Activated naive CD8-positive, alpha-beta T cell (primary cell): ENCODE data around the gene ARFGAP1.
"Not testable (repeated sequence)": the region's sequence is repeated elsewhere in the genome, so short reads cannot be mapped to it uniquely, and the experiment has no call there.

Experiments used
- H3K27ac Mint-ChIP-seq: one replicate; pipeline ENCODE4 v1.8.0; 2021; ENCODE audit warnings: mixed read lengths
- H3K27me3 Mint-ChIP-seq: one replicate; pipeline ENCODE4 v1.8.0; 2021; ENCODE audit warnings: mixed read lengths
- H3K36me3 Mint-ChIP-seq: one replicate; pipeline ENCODE4 v1.8.0; 2021; ENCODE audit warnings: mixed read lengths
- H3K4me1 Mint-ChIP-seq: one replicate; pipeline ENCODE4 v1.8.0; 2021; ENCODE audit warnings: low read depth, mixed read lengths
- H3K4me3 Mint-ChIP-seq: one replicate; pipeline ENCODE4 v1.8.0; 2021; ENCODE audit warnings: mild to moderate bottlenecking, mixed read lengths
- H3K9me3 Mint-ChIP-seq: one replicate; pipeline ENCODE4 v1.8.0; 2021; ENCODE audit warnings: low read depth, mixed read lengths

ARFGAP1 gene

DNA sequence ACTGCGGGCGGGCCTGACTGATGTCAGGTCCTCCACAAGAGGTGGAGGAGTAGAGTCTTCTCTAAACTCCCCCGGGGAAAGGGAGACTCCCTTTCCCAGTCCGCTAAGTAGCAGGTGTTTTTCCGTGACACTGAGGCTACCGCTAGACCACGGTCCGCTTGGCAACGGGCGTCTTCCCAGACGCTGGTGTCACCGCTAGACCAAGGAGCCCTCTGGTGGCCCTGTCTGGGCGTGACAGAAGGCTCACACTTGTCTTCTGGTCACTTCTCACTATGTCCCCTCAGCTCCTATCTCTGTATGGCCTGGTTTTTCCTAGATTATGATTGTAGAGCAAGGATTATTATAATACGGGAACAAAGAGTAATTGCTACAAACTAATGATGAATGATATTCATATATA, 21.3 kb upstream of the ARFGAP1 start:
- H3K4me3 Mint-ChIP-seq, H3K4me1 Mint-ChIP-seq, H3K9me3 Mint-ChIP-seq, H3K27ac Mint-ChIP-seq, H3K36me3 Mint-ChIP-seq: not testable (repeated sequence)
- H3K27me3 Mint-ChIP-seq, result peaks cover 21% of the 10 kb centered on the region

DNA sequence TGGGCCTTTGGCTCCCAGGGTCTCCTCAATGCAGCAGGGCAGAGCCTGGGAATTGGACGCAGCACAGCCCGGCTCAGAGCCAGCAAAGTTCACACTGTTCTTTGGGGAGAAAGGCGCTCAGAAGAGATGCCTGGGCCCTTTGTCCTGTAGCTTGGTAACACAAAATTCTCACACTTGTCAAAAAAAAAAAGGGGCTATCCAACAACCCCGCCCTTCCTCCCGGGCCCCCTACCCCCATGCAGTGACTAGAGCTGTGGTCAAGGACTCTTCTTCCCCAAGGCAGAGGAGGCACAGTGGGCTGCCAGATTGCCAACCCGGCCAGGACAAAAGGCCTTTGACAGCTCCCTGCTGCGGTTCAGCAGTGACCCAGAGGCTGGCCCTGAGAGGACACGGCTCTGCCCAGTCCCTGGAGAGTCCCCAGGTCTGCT, 20.3 kb upstream of the ARFGAP1 start:
- no peaks in the 10 kb centered on the region for H3K9me3 Mint-ChIP-seq
- no peak overlapping the region for H3K27ac Mint-ChIP-seq
- no peak overlapping the region for H3K4me3 Mint-ChIP-seq
- H3K27me3 Mint-ChIP-seq, result peaks cover 25% of the 10 kb centered on the region
- peaks cover 10% of the 10 kb centered on the region for H3K4me1 Mint-ChIP-seq
- no peaks in the 10 kb centered on the region for H3K36me3 Mint-ChIP-seq

DNA sequence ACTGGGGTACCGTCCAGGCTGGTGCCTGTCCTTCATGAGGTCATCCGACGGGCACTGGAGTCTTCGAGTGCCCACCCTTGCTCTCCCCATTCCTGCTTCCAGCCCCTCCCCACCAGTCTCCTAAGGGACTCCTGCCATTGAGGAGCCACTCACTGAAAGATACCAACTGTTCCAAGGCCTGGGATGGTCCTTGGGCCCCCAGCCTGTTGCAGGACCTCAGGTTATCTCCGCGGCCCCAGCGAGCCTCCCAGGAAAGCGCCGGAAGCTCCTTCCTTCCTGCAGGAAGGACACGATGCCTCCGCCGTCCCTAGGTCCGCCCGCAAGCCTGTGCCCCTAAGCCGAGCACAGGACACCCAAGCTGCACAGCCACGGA, 19.6 kb upstream of the ARFGAP1 start:
- Mint-ChIP-seq H3K9me3 (no peaks in the 10 kb centered on the region), H3K36me3 (no peaks in the 10 kb centered on the region), H3K4me1 (peaks cover 10% of the 10 kb centered on the region), H3K27ac (no peak overlapping the region), H3K4me3 (peak overlapping the region; percentile 67), H3K27me3 (peaks cover 25% of the 10 kb centered on the region)

DNA sequence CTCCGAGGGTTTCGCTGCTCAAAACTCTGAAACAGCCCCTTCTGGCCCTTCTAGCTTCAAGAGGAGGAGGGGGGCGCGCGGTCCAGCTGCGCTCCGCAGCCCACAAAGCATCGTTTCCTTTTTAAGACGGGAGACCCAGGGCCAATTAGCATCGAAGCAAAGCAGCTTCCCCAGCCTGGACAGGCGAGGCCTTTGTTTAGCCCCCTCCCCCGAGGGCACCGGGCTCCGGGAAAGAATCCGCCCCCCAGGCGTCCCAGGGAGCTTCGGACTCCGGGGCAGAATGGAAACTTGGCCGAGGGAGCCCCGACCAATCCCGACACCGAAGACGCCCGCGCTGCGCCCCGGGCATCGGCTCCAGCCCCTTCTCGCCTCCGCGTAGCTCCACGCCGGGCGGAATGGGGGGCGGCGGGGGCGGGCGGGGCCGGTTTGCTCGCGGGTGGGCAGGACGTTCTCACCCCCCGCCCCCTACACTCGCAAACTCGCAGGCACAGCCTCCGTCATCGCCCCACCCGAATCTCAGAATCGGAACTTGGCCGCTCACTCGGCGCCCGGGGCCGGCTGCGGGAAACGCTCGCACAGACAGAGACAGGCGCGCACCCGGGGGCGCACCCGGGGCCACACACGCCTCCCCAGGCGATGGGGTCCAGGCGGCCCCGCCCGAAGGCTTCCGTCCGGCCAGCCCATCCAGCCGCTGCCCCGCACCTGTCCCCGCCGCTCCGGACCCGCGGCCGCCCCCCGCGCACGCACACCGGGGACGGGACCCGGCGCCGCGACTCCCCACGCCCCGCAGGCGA, 19.0 kb upstream of the ARFGAP1 start:
- Mint-ChIP-seq H3K27ac (no peak overlapping the region), H3K4me1 (peaks cover 10% of the 10 kb centered on the region), H3K27me3 (peaks cover 23% of the 10 kb centered on the region), H3K36me3 (no peaks in the 10 kb centered on the region), H3K4me3 (peak overlapping the region; percentile 67), H3K9me3 (no peaks in the 10 kb centered on the region)

DNA sequence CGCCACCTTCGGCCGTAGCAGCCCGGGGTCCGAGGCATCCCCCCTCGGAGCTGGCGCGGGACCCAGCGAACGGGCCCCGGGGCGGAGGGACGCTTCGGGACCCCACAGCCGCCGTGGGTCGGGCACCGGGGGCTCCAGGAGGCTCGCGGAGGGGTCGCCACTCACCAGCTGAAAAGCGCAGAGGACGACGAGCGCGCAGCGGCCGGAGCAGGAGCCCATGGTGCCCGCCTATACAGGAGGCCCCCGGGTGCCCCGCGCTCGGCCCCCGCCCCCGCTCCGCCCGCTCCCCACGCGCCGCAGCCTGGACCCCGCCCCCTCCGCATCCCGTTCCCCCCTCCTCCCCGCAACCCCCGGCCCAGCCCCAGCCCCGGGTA, 18.4 kb upstream of the ARFGAP1 start, which contains the start of gene NKAIN4:
TSS of gene NKAIN4 (minus strand) at position 232 of the 374 bp plus-strand sequence. CDS start at position 219, 13 bp downstream.
- H3K27me3 Mint-ChIP-seq, result peaks cover 19% of the 10 kb centered on the region
- H3K36me3 Mint-ChIP-seq, result no peaks in the 10 kb centered on the region
- no peaks in the 10 kb centered on the region for H3K9me3 Mint-ChIP-seq
- H3K27ac Mint-ChIP-seq, result no peak within 1 kb of the TSS
- peak within 1 kb of the TSS; percentile 67 for H3K4me3 Mint-ChIP-seq
- peaks cover 10% of the 10 kb centered on the region for H3K4me1 Mint-ChIP-seq

DNA sequence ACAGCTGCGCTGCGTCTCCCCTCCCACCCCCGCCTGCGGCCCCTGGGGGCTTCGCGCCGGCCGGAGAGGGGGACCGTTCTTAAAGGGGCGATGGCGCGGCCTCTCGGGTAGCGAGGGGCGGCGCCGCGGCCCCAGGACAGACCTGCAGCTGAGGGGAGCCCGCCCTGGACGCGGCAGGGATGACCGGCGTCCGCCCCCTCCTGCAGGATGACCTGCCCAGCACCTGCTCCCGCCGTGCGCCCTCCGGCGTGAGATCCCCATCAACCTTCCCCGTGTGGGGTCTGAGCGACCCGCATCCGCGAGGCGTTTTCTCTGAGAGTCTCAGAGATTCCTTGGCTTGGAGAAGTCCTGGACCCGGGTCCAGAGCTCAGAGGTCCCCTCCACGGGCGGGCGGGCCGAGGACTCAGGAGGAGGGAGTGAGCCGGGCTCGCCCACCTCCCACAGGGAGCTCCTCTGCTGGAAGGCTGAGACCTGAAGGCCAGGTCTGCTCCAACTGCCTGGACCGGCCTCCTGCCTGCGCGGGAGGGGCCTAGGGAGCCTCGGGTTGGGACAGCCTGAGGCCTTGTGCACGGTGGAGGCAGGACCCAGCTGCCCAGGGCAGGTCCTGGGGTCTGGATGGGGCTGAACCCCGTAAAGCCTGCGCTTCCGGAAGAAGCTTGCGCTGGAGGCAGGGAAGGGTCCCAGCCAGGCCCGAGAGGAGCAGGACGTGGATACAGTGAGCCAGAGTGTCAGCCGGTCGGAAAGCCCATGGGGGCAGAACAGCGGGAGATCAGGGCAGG, 17.8 kb upstream of the ARFGAP1 start:
- Mint-ChIP-seq H3K27ac (no peak overlapping the region), H3K9me3 (no peaks in the 10 kb centered on the region), H3K36me3 (no peaks in the 10 kb centered on the region), H3K4me1 (peaks cover 10% of the 10 kb centered on the region), H3K27me3 (peaks cover 19% of the 10 kb centered on the region), H3K4me3 (peak overlapping the region; percentile 67)

DNA sequence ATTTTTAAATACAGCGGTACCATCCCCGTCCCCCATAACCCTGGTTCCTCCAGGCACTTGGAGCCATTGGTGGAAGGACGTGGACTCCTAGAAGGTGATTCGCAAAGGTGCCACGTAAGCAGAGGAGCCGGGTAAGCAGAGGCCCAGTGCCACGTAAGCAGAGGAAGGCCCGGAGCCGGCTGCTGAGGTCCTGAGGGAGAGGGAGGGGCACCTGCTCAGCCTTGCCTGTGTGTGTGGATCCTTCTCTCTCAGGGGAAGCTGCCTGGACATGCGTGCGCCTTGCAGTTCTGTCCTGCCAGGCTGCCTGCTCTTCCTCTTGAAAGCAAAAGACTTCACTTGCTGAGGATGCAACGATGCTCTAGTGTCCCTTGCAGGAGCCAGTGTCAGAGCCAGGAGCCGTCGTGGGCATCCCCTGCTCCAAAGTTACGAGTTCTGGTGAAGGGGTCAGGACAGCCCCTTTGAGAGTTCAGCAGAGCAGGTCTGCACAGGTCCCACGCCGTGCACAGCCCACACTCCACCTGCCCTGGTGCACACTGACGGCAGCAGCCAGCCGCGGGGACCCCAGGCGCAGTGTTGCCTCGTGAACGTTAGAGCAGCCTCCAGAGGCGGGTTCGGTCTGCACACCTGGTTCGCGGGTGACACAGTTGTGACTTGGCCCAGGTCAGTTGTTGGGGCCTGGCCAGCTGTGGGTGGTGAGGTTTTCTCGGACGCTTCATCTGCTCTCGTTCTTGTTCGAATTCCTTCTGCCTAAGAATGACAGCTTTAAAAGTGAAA, 16.5 kb upstream of the ARFGAP1 start:
- Mint-ChIP-seq H3K27ac (no peak overlapping the region), H3K9me3 (no peaks in the 10 kb centered on the region), H3K27me3 (peaks cover 17% of the 10 kb centered on the region), H3K4me3 (no peak overlapping the region), H3K36me3 (no peaks in the 10 kb centered on the region), H3K4me1 (peaks cover 10% of the 10 kb centered on the region)

DNA sequence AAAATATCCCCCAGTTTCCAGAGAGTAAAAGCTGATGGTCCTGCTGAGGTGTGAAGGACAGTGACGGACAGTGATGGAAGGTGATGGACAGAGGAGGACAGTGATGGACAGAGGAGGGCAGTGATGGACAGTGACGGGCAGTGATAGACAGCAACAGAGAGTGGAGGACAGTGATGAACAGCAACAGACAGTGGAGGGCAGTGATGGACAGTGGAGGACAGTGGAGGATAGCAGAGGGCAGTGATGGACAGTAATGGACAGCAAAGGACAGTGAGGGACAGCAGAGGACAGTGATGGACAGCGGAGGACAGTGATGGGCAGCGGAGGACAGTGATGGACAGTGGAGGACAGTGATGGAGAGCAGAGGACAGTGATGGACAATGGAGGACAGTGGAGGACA, 15.7 kb upstream of the ARFGAP1 start:
- Mint-ChIP-seq H3K27ac (no peak overlapping the region), H3K27me3 (peaks cover 17% of the 10 kb centered on the region), H3K36me3 (no peaks in the 10 kb centered on the region), H3K4me3 (no peak overlapping the region), H3K9me3 (no peaks in the 10 kb centered on the region), H3K4me1 (peaks cover 13% of the 10 kb centered on the region)

DNA sequence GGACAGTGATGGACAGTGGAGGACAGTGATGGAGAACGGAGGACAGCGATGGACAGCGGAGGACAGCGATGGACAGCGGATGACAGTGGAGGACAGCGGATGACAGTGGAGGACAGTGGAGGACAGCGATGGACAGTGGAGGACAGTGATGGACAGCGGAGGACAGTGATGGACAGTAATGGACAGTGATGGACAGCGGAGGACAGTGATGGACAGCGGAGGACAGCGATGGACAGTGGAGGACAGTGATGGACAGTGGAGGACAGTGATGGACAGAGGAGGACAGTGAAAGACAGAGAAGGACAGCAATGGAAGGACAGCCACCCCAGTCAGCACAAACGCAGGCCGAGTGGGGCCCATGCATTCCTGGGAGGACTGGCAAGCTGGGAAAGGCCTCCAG, 15.0 kb upstream of the ARFGAP1 start:
- Mint-ChIP-seq H3K27me3 (peaks cover 16% of the 10 kb centered on the region), H3K9me3 (no peaks in the 10 kb centered on the region), H3K4me3 (no peak overlapping the region), H3K36me3 (no peaks in the 10 kb centered on the region), H3K27ac (no peak overlapping the region), H3K4me1 (peaks cover 14% of the 10 kb centered on the region)

DNA sequence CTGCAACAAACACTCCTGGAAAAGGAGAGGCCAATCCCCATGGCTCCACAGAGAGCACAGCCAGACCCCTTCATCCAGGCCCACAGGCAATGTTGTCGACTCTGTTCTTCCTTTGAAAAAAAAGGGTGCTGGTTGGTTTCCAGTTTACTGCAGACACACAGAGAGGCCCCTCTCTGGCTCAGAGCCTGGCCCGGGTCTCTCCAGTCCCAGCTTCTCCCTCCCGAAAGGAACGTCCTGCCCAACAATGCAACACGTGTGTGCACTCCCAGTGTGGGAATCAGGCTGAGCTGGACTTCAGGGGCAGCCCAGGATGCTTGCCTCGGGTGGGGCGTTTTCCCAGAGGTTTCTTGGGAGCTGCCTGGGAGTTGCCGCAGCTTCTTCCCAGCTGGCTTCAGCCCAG, 13.8 kb upstream of the ARFGAP1 start:
- Mint-ChIP-seq H3K4me3 (no peak overlapping the region), H3K4me1 (peaks cover 10% of the 10 kb centered on the region), H3K9me3 (no peaks in the 10 kb centered on the region), H3K27me3 (peaks cover 12% of the 10 kb centered on the region), H3K36me3 (no peaks in the 10 kb centered on the region), H3K27ac (no peak overlapping the region)

DNA sequence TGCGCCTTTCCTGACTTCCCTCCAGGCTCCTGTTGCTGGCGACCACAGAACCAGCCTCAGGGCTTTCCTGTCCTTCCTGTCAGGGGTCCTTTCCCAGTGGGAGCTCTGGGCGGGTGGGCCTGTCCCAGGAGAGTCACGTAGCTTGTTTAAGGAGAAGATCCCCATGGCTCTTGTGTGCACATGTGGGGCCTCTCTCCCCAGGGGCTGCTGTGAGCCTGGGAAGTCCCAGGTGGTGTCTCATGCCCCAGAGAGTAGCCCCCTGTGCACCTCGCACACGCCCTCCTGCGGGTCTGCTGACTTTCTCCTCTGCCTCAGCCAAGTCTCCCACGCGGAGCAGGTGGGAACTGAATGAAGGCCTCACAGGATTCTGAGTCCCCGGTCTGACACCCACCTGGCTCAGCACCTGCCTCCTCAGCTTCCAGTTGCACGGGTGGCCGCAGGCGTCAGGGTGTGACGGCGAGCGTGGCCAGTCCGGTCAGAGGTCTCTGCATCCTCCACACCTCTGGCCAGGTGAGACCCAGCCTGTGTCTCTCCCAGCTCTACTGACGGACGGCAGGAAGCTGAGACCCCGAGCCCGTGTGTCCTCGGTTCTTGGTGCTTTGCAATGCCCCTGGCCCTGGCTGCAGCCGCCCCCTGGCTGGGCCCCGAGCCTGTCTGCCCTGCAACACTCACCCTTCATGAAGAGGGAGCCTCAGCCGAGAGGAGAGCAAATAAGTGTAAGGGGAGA, 12.7 kb upstream of the ARFGAP1 start:
- no peaks in the 10 kb centered on the region for H3K9me3 Mint-ChIP-seq

DNA sequence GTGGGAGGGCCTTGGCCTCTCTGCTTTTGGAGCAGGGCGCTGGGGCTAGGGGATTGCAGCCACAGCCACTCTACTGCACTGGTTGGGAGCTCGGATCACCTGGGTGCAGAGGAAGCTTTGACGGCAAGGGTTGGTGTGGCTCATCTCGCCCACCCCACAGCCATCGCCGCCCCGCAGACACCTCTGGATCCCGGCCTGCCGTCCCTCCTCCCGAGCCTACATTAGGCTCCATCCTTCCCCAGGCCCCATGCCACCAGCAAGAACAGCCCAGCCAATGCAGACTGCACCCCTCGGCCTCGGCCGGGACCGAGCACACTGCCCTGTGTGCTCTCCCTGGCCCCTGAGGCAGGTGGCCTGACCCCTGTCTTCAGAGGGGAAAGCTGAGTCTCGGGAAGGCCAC, 12.1 kb upstream of the ARFGAP1 start:
- no peak overlapping the region for H3K4me3 Mint-ChIP-seq
- peaks cover 10% of the 10 kb centered on the region for H3K27me3 Mint-ChIP-seq
- peaks cover 8% of the 10 kb centered on the region for H3K4me1 Mint-ChIP-seq
- no peaks in the 10 kb centered on the region for H3K36me3 Mint-ChIP-seq
- H3K9me3 Mint-ChIP-seq, result no peaks in the 10 kb centered on the region
- H3K27ac Mint-ChIP-seq, result no peak overlapping the region

More for the DNA sequence above, 12.7 kb upstream of the ARFGAP1 start:
- Mint-ChIP-seq H3K36me3 (no peaks in the 10 kb centered on the region), H3K27ac (no peak overlapping the region), H3K27me3 (peaks cover 15% of the 10 kb centered on the region), H3K4me3 (no peak overlapping the region), H3K4me1 (peaks cover 10% of the 10 kb centered on the region)

DNA sequence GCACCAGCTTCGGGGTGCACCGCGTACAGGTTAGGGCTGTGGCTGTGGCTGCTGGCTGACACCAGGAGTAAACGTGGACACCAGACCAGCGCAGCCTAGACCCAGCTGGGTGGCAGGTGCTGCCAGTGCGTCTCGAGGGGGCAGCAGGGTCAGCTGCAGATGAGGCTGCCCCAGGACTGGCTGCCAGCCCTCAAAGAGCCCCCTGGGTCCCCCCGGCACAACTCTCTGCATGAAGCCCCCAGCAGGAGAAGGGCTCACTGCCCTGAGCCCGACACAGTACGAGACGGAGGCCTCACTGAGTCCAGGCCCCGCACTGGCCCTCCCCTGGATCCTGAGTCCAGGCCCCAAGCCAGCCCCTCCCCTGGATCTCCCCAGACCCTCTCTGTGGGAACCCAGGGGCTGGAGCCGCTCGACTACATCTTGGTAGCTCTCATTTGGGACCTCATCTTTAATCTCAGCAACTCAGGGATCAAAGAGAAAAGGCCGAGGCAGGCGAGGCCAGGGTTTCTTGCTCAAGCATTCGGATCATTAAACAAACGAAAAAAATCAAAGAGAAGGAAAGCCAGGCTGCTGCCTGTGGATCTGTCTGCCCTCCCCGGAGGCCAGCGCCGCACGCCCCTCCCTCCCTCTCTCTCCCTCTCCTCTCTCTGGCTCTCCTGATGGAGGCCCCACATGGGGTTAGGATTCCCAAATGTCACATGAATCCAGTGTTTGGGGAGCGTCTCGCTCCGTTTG, 11.4 kb upstream of the ARFGAP1 start:
- peaks cover 9% of the 10 kb centered on the region for H3K27me3 Mint-ChIP-seq
- peaks cover 7% of the 10 kb centered on the region for H3K4me1 Mint-ChIP-seq
- H3K9me3 Mint-ChIP-seq, result no peaks in the 10 kb centered on the region
- H3K4me3 Mint-ChIP-seq, result no peak overlapping the region
- no peaks in the 10 kb centered on the region for H3K36me3 Mint-ChIP-seq
- no peak overlapping the region for H3K27ac Mint-ChIP-seq
